Breast epithelium (tissue), 3 donors: ENCODE measurements around the gene ITPKC.

Source experiments
- POLR2A ChIP-seq: fragments of 450-650 bp; IDR thresholded peaks from one replicate; pipeline ENCODE4 v1.6.1; 2016; ENCODE audit warnings: antibody characterized with exemption, mild to moderate bottlenecking, moderate library complexity
- TF ChIP-seq, protein P1 (sequence below), 3 donors: fragments of 450-650 bp; IDR thresholded peaks; one replicate each; pipeline ENCODE4 v1.5.1; 2016 to 2017; ENCODE audit warnings: antibody characterized with exemption in 3 of 3, mild to moderate bottlenecking in 3 of 3, moderate library complexity in 3 of 3

DNA sequence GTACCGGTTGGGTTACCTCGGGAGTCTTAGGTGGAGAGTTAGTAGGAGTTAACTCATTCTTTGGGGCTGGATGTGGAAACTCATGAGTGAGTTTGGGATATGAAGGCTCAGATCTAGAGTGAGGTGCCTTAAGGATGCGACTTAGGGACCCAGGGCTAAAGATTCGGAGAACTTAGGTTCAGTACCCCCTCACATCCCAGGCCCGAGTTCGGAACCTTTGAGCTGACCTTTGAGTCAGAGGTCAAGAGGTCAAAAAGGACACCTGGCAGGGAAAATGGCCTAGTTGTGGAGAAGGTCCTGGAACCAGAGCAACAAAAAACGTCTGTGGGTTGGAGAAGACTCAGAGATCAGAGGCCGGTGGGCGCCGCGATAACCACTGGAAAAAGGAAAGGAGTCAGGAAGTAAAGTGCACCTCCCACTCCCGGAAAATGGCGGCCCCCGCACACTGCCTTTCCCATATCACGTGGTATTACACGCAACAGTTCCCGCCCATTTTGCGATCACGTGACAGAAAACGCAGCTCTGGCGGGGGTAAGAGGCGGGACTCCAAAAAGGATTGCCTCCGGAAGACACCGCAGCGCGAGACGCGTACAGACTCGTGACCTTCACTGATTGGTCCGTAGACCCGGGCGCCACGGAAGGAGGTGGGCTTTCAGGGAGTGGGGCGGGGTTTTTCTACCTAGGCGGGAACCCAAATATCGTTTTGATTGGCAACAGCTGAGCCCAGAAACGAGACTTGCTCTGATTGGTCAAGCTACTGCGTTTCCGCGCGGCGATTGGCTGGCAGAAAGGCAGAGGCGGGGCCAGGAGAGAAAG, 33.4 kb downstream of the ITPKC start, which contains the start of gene ACTMAP:
- peak; percentile 79 for TF ChIP-seq POLR2A
- TF ChIP-seq, protein P1, sequence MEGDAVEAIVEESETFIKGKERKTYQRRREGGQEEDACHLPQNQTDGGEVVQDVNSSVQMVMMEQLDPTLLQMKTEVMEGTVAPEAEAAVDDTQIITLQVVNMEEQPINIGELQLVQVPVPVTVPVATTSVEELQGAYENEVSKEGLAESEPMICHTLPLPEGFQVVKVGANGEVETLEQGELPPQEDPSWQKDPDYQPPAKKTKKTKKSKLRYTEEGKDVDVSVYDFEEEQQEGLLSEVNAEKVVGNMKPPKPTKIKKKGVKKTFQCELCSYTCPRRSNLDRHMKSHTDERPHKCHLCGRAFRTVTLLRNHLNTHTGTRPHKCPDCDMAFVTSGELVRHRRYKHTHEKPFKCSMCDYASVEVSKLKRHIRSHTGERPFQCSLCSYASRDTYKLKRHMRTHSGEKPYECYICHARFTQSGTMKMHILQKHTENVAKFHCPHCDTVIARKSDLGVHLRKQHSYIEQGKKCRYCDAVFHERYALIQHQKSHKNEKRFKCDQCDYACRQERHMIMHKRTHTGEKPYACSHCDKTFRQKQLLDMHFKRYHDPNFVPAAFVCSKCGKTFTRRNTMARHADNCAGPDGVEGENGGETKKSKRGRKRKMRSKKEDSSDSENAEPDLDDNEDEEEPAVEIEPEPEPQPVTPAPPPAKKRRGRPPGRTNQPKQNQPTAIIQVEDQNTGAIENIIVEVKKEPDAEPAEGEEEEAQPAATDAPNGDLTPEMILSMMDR (IDR thresholded peaks at IDR 0.05) = peak in 2 of 3 donors; percentile 12 to 18
